K562 (cell line): Measurements from ENCODE around the gene PAX5. TPM values are rescaled to one million over a fixed set of nuclear protein-coding genes. Genes with fewer than 3 reads are reported as not detected.

Experiments
- GTF3C2 ChIP-seq: IDR thresholded peaks from 3 replicates; pipeline ENCODE4 v1.6.1; 2011; ENCODE audit warnings: borderline replicate concordance, mild to moderate bottlenecking, moderate library complexity; ENCODE audit not compliant: insufficient read length; ENCODE audit errors: extremely low read depth
- KLF10 ChIP-seq: fragments of 250-450 bp; sonication (Bioruptor Pico); IDR thresholded peaks from 2 replicates; pipeline ENCODE4 v1.6.1; 2021; ENCODE audit warnings: matching md5 sums
- PRPF4 ChIP-seq: fragments of 200-400 bp; formaldehyde crosslinking; IDR thresholded peaks from one replicate; pipeline ENCODE4 v1.6.1; 2017; ENCODE audit warnings: low read length, low read depth, mild to moderate bottlenecking; ENCODE audit not compliant: insufficient read depth, poor library complexity, severe bottlenecking
- polyA plus RNA-seq, 8 experiments: library from polyadenylated mRNA; depleted of rRNA in 4 of 8; stranded (reverse) in 5 of 8; unstranded in 3 of 8; fragments of >200 nt; fragmentation: Nextera tagmentation in 2 of 8; fragmentation: Illumina TruSeq in 1 of 8; extraction: Ambion mirVana in 2 of 8; extraction: Trizol in 1 of 8; gene quantifications; 2 replicates each; pipeline versions ENCODE4 v1.2.1 to v1.2.3, GENCODE V29; 2011 to 2014; ENCODE audit warnings: inconsistent platforms in 1 of 8, missing spikeins in 1 of 8
- total RNA-seq, 7 experiments: library from RNA; depleted of rRNA in 6 of 7; stranded (reverse); fragments of >200 nt in 6 of 7; fragmentation: Illumina TruSeq in 2 of 7; extraction: Trizol in 2 of 7; gene quantifications; 2 replicates each; pipeline versions ENCODE4 v1.2.1 to v1.2.3, GENCODE V29; 2011 to 2021; ENCODE audit warnings: low replicate concordance in 1 of 7
- TF ChIP-seq, protein P1 (sequence below): fragments of 250-450 bp; sonication (Bioruptor Pico); IDR thresholded peaks from 2 replicates; pipeline ENCODE4 v1.4.0; 2020
- TF ChIP-seq, protein P2 (sequence below): fragments of 450-650 bp; IDR thresholded peaks from 2 replicates; pipeline ENCODE4 v1.6.1; 2016; ENCODE audit warnings: low read depth

Gene PAX5
- total and polyA plus RNA-seq, 9 of the 15 experiments (the other 6 are each of a cell fraction or from before 2014, with no cell fraction given): 0.03 to 0.09 TPM; not detected in 7

DNA sequence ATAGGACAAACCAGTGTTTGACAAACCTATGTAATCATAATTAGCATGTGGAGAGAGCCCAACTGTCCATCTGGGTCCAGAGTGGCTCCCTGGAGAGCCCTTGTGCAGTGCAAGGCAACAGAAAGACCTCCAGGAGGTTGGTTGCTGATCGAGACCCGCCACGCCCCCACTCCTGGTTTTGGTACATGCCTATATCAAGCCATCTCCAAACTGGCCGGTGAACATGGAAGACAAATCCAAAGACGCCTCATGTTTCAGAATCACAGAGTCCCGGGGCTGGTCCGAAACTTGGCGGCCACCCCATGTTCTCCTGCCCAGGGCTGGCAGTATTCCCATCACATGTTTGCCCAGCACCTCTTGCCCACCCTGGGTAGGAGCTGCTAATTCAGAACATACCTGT is 140.2 kb downstream of the PAX5 start (continued):
- TF ChIP-seq, protein P1, sequence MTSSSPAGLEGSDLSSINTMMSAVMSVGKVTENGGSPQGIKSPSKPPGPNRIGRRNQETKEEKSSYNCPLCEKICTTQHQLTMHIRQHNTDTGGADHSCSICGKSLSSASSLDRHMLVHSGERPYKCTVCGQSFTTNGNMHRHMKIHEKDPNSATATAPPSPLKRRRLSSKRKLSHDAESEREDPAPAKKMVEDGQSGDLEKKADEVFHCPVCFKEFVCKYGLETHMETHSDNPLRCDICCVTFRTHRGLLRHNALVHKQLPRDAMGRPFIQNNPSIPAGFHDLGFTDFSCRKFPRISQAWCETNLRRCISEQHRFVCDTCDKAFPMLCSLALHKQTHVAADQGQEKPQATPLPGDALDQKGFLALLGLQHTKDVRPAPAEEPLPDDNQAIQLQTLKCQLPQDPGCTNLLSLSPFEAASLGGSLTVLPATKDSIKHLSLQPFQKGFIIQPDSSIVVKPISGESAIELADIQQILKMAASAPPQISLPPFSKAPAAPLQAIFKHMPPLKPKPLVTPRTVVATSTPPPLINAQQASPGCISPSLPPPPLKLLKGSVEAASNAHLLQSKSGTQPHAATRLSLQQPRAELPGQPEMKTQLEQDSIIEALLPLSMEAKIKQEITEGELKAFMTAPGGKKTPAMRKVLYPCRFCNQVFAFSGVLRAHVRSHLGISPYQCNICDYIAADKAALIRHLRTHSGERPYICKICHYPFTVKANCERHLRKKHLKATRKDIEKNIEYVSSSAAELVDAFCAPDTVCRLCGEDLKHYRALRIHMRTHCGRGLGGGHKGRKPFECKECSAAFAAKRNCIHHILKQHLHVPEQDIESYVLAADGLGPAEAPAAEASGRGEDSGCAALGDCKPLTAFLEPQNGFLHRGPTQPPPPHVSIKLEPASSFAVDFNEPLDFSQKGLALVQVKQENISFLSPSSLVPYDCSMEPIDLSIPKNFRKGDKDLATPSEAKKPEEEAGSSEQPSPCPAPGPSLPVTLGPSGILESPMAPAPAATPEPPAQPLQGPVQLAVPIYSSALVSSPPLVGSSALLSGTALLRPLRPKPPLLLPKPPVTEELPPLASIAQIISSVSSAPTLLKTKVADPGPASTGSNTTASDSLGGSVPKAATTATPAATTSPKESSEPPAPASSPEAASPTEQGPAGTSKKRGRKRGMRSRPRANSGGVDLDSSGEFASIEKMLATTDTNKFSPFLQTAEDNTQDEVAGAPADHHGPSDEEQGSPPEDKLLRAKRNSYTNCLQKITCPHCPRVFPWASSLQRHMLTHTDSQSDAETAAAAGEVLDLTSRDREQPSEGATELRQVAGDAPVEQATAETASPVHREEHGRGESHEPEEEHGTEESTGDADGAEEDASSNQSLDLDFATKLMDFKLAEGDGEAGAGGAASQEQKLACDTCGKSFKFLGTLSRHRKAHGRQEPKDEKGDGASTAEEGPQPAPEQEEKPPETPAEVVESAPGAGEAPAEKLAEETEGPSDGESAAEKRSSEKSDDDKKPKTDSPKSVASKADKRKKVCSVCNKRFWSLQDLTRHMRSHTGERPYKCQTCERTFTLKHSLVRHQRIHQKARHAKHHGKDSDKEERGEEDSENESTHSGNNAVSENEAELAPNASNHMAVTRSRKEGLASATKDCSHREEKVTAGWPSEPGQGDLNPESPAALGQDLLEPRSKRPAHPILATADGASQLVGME (CRISPR knock-in tag): no peak
- TF ChIP-seq, protein P2, sequence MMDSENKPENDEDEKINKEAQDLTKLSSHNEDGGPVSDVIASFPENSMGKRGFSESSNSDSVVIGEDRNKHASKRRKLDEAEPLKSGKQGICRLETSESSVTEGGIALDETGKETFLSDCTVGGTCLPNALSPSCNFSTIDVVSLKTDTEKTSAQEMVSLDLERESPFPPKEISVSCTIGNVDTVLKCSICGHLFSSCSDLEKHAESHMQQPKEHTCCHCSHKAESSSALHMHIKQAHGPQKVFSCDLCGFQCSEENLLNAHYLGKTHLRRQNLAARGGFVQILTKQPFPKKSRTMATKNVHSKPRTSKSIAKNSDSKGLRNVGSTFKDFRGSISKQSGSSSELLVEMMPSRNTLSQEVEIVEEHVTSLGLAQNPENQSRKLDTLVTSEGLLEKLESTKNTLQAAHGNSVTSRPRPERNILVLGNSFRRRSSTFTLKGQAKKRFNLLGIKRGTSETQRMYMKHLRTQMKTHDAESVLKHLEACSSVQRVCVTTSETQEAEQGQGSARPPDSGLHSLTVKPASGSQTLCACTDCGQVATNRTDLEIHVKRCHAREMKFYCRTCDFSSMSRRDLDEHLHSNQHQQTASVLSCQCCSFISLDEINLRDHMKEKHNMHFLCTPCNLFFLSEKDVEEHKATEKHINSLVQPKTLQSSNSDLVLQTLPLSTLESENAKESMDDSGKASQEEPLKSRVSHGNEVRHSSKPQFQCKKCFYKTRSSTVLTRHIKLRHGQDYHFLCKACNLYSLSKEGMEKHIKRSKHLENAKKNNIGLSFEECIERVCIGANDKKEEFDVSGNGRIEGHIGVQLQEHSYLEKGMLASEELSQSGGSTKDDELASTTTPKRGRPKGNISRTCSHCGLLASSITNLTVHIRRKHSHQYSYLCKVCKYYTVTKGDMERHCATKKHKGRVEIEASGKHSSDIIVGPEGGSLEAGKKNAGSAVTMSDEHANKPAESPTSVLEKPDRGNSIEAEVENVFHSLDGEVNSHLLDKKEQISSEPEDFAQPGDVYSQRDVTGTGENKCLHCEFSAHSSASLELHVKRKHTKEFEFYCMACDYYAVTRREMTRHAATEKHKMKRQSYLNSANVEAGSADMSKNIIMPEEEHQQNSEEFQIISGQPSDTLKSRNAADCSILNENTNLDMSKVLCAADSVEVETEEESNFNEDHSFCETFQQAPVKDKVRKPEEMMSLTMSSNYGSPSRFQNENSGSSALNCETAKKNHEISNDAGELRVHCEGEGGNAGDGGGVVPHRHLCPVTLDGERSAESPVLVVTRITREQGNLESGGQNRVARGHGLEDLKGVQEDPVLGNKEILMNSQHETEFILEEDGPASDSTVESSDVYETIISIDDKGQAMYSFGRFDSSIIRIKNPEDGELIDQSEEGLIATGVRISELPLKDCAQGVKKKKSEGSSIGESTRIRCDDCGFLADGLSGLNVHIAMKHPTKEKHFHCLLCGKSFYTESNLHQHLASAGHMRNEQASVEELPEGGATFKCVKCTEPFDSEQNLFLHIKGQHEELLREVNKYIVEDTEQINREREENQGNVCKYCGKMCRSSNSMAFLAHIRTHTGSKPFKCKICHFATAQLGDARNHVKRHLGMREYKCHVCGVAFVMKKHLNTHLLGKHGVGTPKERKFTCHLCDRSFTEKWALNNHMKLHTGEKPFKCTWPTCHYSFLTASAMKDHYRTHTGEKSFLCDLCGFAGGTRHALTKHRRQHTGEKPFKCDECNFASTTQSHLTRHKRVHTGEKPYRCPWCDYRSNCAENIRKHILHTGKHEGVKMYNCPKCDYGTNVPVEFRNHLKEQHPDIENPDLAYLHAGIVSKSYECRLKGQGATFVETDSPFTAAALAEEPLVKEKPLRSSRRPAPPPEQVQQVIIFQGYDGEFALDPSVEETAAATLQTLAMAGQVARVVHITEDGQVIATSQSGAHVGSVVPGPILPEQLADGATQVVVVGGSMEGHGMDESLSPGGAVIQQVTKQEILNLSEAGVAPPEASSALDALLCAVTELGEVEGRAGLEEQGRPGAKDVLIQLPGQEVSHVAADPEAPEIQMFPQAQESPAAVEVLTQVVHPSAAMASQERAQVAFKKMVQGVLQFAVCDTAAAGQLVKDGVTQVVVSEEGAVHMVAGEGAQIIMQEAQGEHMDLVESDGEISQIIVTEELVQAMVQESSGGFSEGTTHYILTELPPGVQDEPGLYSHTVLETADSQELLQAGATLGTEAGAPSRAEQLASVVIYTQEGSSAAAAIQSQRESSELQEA: no peak
- TF ChIP-seq GTF3C2 (no peak), KLF10 (no peak), PRPF4 (no peak)
